K562 (cell line): ENCODE measurements around the gene OPCML. TPM values are rescaled to one million over a fixed set of nuclear protein-coding genes. Genes with fewer than 3 reads are reported as not detected.

Experiments
- ATAC-seq: fragments of 200-7000 bp; cut with Tn5 transposase; 3 replicates; pipeline ENCODE4 v1.9.1; 2020; ENCODE audit warnings: moderate library complexity
- BruUV-seq: library from RNA; stranded (reverse); fragments of 400-500 nt; replicated peaks from 2 replicates; lab custom pipeline; 2021; lab: Mats Ljungman, UMichigan
- CTCF ChIA-PET: fragments of 300-600 bp; formaldehyde crosslinking; extraction: SDS; loops from one replicate; lab custom pipeline; 2021; ENCODE audit warnings: low intra/inter-chr PET ratio; lab: Yijun Ruan, JAX
- POLR2A ChIA-PET: fragments of 300-600, 350-650 bp; sonication (Branson Sonifier 250); formaldehyde crosslinking; extraction: SDS; loops from one replicate; lab custom pipeline; 2021; ENCODE audit warnings: antibody characterized with exemption, inconsistent platforms; lab: Yijun Ruan, JAX
- DNase-seq, 4 experiments: peaks; one replicate each; pipeline versions ENCODE4 v3.0.0 to v3.0.0-alpha.2; 2011 to 2018; ENCODE audit warnings: low spot score in 3 of 4, mixed read lengths in 3 of 4; ENCODE audit errors: extremely low read depth in 1 of 4
- FAIRE-seq: peaks from 2 replicates; lab custom pipeline; 2011; peaks lifted over from hg19 to GRCh38; lab: Jason Lieb, UNC
- H2AFZ ChIP-seq: 2 replicates; pipeline ENCODE4 v1.6.0; 2011; ENCODE audit warnings: low read depth, low read length, control low read depth, inconsistent platforms
- H3K27ac ChIP-seq: fragments of 200-600 bp; 3 replicates; pipeline ENCODE4 v1.8.0; 2011; ENCODE audit warnings: low read depth, mild to moderate bottlenecking, control low read depth, inconsistent platforms, low read length, moderate library complexity, mixed read lengths; ENCODE audit errors: extremely low read depth
- H3K27me3 ChIP-seq, 2 experiments: fragments of 300-600 bp in 1 of 2; 2 replicates in 1 of 2; 3 replicates in 1 of 2; pipeline versions ENCODE4 v1.6.0 to v1.8.0; 2011; ENCODE audit warnings: inconsistent platforms in 2 of 2, low read length in 2 of 2, mild to moderate bottlenecking in 1 of 2, mixed read lengths in 1 of 2, moderate library complexity in 1 of 2; ENCODE audit not compliant: control insufficient read depth in 2 of 2, insufficient read depth in 2 of 2
- H3K36me3 ChIP-seq: fragments of 300-600 bp; 3 replicates; pipeline ENCODE4 v1.8.0; 2011; ENCODE audit warnings: mild to moderate bottlenecking, low read length, inconsistent platforms; ENCODE audit not compliant: control insufficient read depth, insufficient read depth
- H3K4me1 ChIP-seq, 2 experiments: fragments of 200-600 bp in 1 of 2; replicated peaks in 1 of 2; 2 replicates in 1 of 2; 3 replicates in 1 of 2; pipeline versions ENCODE4 v1.5.1 to v1.8.0; 2011; ENCODE audit warnings: inconsistent platforms in 2 of 2, low read length in 2 of 2, mild to moderate bottlenecking in 1 of 2, mixed read lengths in 1 of 2, moderate library complexity in 1 of 2; ENCODE audit not compliant: control insufficient read depth in 2 of 2, insufficient read depth in 2 of 2
- H3K4me2 ChIP-seq: 2 replicates; pipeline ENCODE4 v1.6.1; 2011; ENCODE audit warnings: low read length, control low read depth, inconsistent platforms, mixed read lengths; ENCODE audit not compliant: insufficient read depth
- H3K4me3 ChIP-seq: fragments of 200-600 bp; sonication (generic), shearing (Covaris generic); 2 replicates; pipeline ENCODE4 v1.5.1; 2016; ENCODE audit warnings: control low read depth, inconsistent platforms
- H3K79me2 ChIP-seq: fragments of 200-600 bp; 3 replicates; pipeline ENCODE4 v1.8.0; 2011; ENCODE audit warnings: low read length, inconsistent platforms; ENCODE audit not compliant: control insufficient read depth, insufficient read depth
- H3K9ac ChIP-seq, 2 experiments: 2 replicates each; pipeline versions ENCODE4 v1.6.0 to v1.6.1; 2011; ENCODE audit warnings: low read depth in 2 of 2, low read length in 2 of 2, control low read depth in 1 of 2, inconsistent platforms in 1 of 2, mild to moderate bottlenecking in 1 of 2, mixed read lengths in 1 of 2; ENCODE audit not compliant: insufficient read depth in 1 of 2
- H3K9me1 ChIP-seq: one replicate; pipeline ENCODE4 v1.6.0; 2011; ENCODE audit warnings: inconsistent platforms, mild to moderate bottlenecking, low read length, moderate library complexity; ENCODE audit not compliant: control insufficient read depth, insufficient read depth
- H3K9me3 ChIP-seq: replicated peaks from 2 replicates; pipeline ENCODE4 v1.5.1; 2011; ENCODE audit warnings: low read depth, low read length, inconsistent platforms; ENCODE audit not compliant: control insufficient read depth, insufficient read depth
- H4K20me1 ChIP-seq: replicated peaks from 2 replicates; pipeline ENCODE4 v1.6.1; 2011; ENCODE audit warnings: low read length, inconsistent platforms, mixed read lengths; ENCODE audit not compliant: control insufficient read depth, insufficient read depth
- DNMT1 ChIP-seq: fragments of 450-650 bp; IDR thresholded peaks from 2 replicates; pipeline ENCODE4 v1.6.1; 2016; ENCODE audit warnings: antibody characterized with exemption, mild to moderate bottlenecking
- ERF ChIP-seq: fragments of 450-650 bp; formaldehyde crosslinking; IDR thresholded peaks from 2 replicates; pipeline ENCODE4 v1.4.0; 2020; ENCODE audit warnings: mild to moderate bottlenecking, mixed read lengths
- GABPB1 ChIP-seq: sonication (generic); formaldehyde crosslinking; IDR thresholded peaks from 2 replicates; pipeline ENCODE4 v1.8.0; 2022; ENCODE audit warnings: mild to moderate bottlenecking, missing genetic modification reagents
- JUNB ChIP-seq: fragments of 450-650 bp; formaldehyde crosslinking; conservative IDR thresholded peaks from 2 replicates; pipeline ENCODE4 v1.4.0; 2020; ENCODE audit warnings: mild to moderate bottlenecking
- POU5F1 ChIP-seq: fragments of 150-350 bp; IDR thresholded peaks from 2 replicates; pipeline ENCODE4 v1.6.1; 2014; ENCODE audit warnings: borderline replicate concordance, low read length, low read depth, mild to moderate bottlenecking; ENCODE audit not compliant: partially characterized antibody
- SMC3 ChIP-seq: conservative IDR thresholded peaks from 2 replicates; pipeline ENCODE4 v1.6.1; 2011; ENCODE audit warnings: low read depth, low read length, improper control_type of control experiment; ENCODE audit not compliant: insufficient read depth
- ZZZ3 ChIP-seq: fragments of 450-650 bp; IDR thresholded peaks from 2 replicates; pipeline ENCODE4 v1.6.1; 2016; ENCODE audit warnings: antibody characterized with exemption, mild to moderate bottlenecking, moderate library complexity
- WGBS: fragments of 100-300 bp; shearing (Covaris generic); methylation state at CpG from one replicate; pipeline ENCODE4 v1.1.6; 2016; ENCODE audit warnings: low coverage, mixed read lengths; ENCODE audit not compliant: insufficient coverage; ENCODE audit errors: missing lambda C conversion rate; 5-methylcytosine and 5-hydroxymethylcytosine counted together
- in situ Hi-C: fragments of 300-500 bp; cut with MboI; formaldehyde crosslinking; loops from 4 replicates; pipeline ENCODE4 v1.15.0; 2018; ENCODE audit warnings: inconsistent platforms, mixed read lengths
- intact Hi-C: fragments of 100-400 bp; cut with micrococcal nuclease; formaldehyde crosslinking; loops from 2 replicates; pipeline ENCODE4 v1.14.2; 2022
- polyA plus RNA-seq, 8 experiments: library from polyadenylated mRNA; depleted of rRNA in 4 of 8; stranded (reverse) in 5 of 8; unstranded in 3 of 8; fragments of >200 nt; fragmentation: Nextera tagmentation in 2 of 8; fragmentation: Illumina TruSeq in 1 of 8; extraction: Ambion mirVana in 2 of 8; extraction: Trizol in 1 of 8; gene quantifications; 2 replicates each; pipeline versions ENCODE4 v1.2.1 to v1.2.3, GENCODE V29; 2011 to 2014; ENCODE audit warnings: inconsistent platforms in 1 of 8, missing spikeins in 1 of 8
- total RNA-seq, 7 experiments: library from RNA; depleted of rRNA in 6 of 7; stranded (reverse); fragments of >200 nt in 6 of 7; fragmentation: Illumina TruSeq in 2 of 7; extraction: Trizol in 2 of 7; gene quantifications; 2 replicates each; pipeline versions ENCODE4 v1.2.1 to v1.2.3, GENCODE V29; 2011 to 2021; ENCODE audit warnings: low replicate concordance in 1 of 7
- TF ChIP-seq, protein P1 (sequence below): IDR thresholded peaks from 2 replicates; pipeline ENCODE4 v1.6.1; 2014; ENCODE audit warnings: antibody characterized with exemption

OPCML gene
- total and polyA plus RNA-seq, 9 of the 15 experiments (the other 6 are each of a cell fraction or from before 2014, with no cell fraction given): not detected

DNA sequence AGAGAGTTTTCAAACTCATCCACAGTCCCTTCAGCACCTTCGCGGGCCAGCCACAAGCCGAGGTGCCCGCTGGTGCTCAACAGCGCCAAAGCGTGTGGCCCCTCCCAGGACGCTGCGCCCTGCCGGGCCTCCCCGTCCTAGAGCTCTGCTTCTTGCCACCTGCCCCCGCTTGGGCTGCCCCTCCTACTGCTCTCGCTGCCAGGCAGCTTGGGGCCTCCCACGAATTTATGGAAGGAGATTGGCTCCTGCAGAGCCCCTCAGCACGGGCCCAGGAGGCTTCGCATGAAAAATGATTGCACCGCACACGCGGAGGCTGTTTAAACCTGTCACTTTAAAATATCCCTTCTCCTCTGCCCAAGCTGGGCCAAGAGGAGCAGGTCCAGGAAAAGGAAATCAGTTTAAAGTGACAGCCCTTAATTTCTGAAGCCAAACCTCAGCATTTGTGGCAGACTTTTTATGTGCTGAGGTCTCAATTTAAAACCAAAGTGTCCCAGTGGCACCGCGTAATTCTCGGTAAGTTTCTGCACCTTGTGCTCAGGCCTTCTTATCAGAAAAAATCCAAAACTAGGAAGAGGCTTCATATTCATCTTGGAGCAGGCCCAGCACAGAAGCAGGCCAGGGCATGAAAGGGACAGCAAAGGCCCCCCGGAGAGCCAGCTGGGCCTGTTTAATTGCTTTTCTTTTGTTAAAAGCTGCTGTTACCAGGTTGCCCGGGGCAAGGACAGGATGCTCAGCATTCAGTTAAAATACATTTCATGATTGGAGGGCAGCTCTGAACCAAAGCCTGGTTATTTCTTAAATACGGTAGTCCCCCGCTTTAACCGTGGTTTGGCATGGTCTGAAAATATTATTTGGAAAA lies 303.6 kb downstream of the OPCML start:
- Histone ChIP-seq H3K27ac (no peak overlapping the region), H3K36me3 (no peaks in the 10 kb centered on the region), H3K27me3 (no peaks in the 10 kb centered on the region), H4K20me1 (no peaks in the 10 kb centered on the region), H3K4me3 (no peak overlapping the region), H3K4me1 (no peaks in the 10 kb centered on the region), H3K9ac (no peak overlapping the region), H3K4me2 (no peak overlapping the region), H3K9me3 (no peaks in the 10 kb centered on the region), H3K79me2 (no peaks in the 10 kb centered on the region), H3K9me1 (no peaks in the 10 kb centered on the region)
- no TSS peak for BruUV-seq
- no peak for DNase-seq
- in situ Hi-C loops: no loop called here
- POLR2A ChIA-PET: no interaction called here
- WGBS: under 1% methylated on average over 19 of the region's 26 CpGs
- intact Hi-C loops: no loop called here
- CTCF ChIA-PET: no interaction called here
- no peak for TF ChIP-seq ERF (CRISPR knock-in tag)
- TF ChIP-seq, protein P1, sequence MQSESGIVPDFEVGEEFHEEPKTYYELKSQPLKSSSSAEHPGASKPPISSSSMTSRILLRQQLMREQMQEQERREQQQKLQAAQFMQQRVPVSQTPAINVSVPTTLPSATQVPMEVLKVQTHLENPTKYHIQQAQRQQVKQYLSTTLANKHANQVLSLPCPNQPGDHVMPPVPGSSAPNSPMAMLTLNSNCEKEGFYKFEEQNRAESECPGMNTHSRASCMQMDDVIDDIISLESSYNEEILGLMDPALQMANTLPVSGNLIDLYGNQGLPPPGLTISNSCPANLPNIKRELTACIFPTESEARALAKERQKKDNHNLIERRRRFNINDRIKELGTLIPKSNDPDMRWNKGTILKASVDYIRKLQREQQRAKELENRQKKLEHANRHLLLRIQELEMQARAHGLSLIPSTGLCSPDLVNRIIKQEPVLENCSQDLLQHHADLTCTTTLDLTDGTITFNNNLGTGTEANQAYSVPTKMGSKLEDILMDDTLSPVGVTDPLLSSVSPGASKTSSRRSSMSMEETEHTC: no peak
- TF ChIP-seq DNMT1: no peak
- no peak for TF ChIP-seq POU5F1
- TF ChIP-seq GABPB1: no peak
- TF ChIP-seq ZZZ3: no peak
- TF ChIP-seq JUNB (CRISPR knock-in tag): no peak
- no peak for TF ChIP-seq SMC3
- TF ChIP-seq, all 486 proteins: peak for 0
- FAIRE-seq (no peak), ATAC-seq (no peak)
- no peak overlapping the region for H2AFZ ChIP-seq
